GM12873 (cell line): ENCODE results near the gene TYROBP.

ENCODE experiments used
- TF ChIP-seq, protein P1 (sequence below): IDR thresholded peaks from 2 replicates; pipeline ENCODE4 v1.5.1; 2012; ENCODE audit warnings: low read depth, mild to moderate bottlenecking, moderate library complexity, low read length, control low read depth; ENCODE audit not compliant: insufficient read depth; ENCODE audit errors: missing control alignments

Gene TYROBP

DNA sequence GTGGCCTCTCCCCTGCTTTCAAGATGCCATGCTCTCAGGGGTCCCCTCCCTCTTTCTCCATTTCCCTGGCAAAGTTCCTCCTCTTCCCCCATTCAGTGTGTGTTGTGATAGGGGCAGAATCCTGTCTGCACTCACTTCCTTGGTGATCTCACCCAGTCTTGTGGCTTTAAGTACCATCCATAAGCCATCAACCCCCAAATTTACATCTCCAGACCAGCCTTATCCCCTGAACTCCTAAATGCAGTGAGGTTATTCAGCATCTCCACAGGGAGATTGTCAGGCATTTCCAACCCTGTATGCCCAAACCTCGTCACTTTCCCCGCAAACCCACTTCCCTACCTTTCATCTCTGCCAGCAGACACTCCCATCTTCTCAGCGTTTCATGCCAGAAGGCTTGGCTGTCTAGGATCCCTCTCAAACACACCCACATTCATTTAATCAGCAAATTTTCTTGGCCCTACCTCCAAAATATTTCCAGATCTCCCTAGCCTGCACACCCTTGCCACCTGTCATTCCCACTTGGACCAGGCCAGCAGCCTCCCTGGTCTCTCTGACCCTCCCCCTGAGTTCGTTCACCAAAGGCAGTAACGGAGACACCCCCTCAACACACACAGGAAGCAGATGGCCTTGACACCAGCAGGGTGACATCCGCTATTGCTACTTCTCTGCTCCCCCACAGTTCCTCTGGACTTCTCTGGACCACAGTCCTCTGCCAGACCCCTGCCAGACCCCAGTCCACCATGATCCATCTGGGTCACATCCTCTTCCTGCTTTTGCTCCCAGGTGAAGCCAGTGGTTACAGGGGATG is 6.0 kb downstream of the TYROBP start, which contains the start of gene HCST:
TSS of gene HCST (plus strand) at position 676 of the 808 bp plus-strand sequence. CDS start at position 741, 65 bp downstream.
- TF ChIP-seq, protein P1, sequence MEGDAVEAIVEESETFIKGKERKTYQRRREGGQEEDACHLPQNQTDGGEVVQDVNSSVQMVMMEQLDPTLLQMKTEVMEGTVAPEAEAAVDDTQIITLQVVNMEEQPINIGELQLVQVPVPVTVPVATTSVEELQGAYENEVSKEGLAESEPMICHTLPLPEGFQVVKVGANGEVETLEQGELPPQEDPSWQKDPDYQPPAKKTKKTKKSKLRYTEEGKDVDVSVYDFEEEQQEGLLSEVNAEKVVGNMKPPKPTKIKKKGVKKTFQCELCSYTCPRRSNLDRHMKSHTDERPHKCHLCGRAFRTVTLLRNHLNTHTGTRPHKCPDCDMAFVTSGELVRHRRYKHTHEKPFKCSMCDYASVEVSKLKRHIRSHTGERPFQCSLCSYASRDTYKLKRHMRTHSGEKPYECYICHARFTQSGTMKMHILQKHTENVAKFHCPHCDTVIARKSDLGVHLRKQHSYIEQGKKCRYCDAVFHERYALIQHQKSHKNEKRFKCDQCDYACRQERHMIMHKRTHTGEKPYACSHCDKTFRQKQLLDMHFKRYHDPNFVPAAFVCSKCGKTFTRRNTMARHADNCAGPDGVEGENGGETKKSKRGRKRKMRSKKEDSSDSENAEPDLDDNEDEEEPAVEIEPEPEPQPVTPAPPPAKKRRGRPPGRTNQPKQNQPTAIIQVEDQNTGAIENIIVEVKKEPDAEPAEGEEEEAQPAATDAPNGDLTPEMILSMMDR, result peak; percentile 21

DNA sequence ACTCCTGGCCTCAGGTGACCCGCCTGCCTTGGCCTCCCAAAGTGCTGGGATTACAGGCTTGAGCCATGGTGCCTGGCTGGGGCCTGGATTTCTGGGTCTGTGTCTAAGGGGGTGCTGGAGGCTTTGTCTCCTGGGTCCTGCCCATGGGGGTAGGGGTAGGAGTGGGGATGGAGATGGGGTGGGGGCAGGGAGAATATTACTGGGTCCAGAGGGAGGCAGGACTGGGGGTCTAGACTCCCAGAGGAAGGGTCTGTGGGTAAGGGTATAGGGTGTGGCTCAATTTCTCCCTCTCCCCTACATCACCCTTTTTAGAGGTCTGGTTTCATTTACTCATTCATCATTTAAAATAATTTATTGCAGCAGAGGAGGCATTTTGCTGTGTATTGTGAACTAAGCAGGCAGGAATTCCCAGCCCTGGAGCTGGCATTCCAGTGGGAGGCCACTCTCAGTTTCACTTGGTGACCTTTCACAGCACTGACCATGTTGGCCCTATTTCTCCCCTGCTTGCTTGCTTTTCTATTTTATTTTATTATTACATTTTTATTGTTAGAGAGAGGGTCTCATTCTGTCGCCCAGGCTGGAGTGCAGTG is 6.9 kb downstream of the TYROBP start:
- TF ChIP-seq, protein P1, result no peak

DNA sequence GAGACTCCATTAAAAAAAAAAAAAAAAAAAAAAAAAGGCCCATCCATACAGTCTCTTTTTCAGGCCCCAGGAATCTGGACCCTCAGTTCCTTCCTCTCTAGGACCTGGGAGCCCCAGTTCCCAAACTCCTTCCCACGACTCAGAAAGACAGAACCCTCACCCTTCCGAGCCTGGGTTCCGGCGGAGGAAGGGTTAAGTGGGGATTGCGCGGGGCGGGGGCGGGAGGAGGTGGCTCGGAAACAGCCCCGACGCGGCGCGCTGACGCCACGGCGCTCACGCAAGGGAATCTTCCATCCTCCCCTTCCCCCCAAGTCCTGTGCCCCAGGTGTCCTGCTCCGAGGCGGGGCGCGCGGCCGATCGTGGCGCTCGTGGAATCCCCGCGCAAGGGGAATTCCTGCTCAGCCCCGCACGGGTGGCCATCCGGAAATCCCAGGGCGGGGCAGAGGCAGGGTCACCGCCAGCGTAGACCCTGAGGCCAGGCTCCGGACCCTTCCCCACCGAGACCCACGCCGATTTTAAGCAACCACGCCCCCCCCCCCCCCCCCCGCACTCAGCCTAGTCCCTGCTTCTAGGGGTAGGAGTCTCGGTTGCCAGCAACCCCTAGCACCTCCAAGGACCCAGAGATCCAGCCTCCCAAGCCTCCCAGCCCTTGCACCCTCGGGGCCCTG is 8.4 kb downstream of the TYROBP start:
- TF ChIP-seq, protein P1, result no peak

DNA sequence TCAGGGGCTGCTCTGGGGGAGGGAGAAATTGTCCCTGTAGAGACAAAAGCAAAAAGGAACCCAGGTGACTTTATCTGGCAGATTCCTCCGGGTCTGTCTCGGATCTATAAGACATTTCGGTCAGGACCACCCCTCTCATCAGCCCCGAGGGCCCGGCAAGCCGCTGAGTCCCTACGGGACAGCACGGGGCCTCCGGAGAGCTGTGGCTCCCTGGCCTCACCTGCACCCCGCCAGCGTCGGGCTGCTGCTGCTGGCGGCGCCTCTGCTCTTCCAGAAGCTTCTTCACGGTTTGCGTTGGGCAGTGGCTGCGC is 9.6 kb downstream of the TYROBP start:
- TF ChIP-seq, protein P1, result no peak

DNA sequence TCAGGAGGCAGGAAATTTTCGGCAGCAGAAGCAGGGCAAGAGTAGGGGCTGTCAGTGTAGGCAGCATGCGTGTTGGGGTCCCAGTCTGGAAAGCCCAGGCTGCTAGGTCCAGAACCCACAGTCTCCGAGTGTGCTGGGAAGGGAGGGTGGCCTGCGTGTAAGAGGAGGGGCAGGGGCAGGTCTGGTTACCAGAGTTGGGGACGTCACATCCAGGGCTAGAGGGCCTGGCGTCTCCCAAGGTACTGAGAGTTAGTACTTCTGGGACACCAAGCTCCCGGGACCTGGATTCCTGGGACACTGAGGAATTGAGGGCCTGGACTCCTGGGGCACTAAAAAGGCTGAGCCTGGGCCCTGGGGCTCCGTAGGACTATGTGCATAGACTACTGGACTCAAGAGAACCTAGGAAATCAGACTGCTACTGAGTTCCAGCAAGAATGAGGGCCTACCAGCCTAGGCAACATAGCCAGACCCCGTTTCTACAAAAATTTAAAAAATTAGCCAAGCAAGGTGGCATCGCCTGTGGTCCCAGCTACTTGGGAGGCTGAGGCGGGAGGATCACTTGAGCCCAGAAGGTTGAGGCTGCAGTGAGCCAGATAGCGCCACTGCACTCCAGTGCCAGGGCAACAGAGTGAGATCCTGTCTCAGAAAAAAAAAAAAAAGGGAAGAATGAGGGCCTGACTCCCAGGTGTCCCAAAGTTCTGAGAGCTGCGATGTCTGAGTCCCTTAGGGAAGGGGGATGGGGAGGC is 10.2 kb downstream of the TYROBP start:
- TF ChIP-seq, protein P1, result no peak

DNA sequence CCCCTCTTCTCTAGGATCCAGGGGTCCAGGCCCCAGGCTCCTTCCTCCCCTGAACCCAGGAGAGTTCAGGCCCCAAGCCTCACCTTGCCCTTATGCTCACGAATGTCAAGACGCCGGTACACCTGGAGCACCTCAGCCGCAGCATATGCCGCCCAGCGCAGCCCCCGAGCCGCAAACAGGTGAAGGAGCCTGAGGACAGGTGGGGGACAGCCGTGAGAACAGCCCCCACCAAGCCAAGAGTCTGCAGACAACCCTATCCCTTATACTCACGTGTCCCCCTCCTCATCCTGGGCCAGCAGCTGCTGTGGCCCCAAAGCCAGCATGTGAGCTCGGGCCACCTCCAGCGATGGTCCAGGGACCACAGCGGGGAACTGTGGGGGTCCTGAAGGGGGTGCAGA is 11.5 kb downstream of the TYROBP start:
- TF ChIP-seq, protein P1, result no peak
